DOHH2 (cell line): ENCODE measurements around the gene DGKB.

ENCODE experiments used
- CTCF ChIP-seq: fragments of 200-600 bp; sonication (generic); IDR thresholded peaks from one replicate; pipeline ENCODE4 v1.5.1; 2014; ENCODE audit warnings: antibody characterized with exemption, mild to moderate bottlenecking, low read depth, low read length; ENCODE audit not compliant: poor library complexity, severe bottlenecking
- EZH2phosphoT487 ChIP-seq: fragments of 200-600 bp; sonication (generic); IDR thresholded peaks from 2 replicates; pipeline ENCODE4 v1.6.1; 2017; ENCODE audit warnings: borderline replicate concordance, mild to moderate bottlenecking, antibody characterized with exemption, low read length, moderate library complexity, mixed read lengths

GRCh38 chr7:14104861-14105260 lies 797.7 kb downstream of the DGKB start:
- TF ChIP-seq CTCF, result no peak
- no peak for TF ChIP-seq EZH2phosphoT487
